Stimulated activated CD8-positive, alpha-beta memory T cell treated with anti-CD3 and anti-CD28 coated beads, Interleukin-4, amount 100 ng/mL, for 24 hours (primary cell): Measurements from ENCODE around the gene GLCE.
"Not testable (repeated sequence)": the region's sequence is repeated elsewhere in the genome, so short reads cannot be mapped to it uniquely, and the experiment has no call there.

ENCODE experiments used
- DNase-seq: peaks from one replicate; pipeline ENCODE4 v3.0.0-alpha.2; 2020; ENCODE audit warnings: low read depth

GLCE gene

DNA sequence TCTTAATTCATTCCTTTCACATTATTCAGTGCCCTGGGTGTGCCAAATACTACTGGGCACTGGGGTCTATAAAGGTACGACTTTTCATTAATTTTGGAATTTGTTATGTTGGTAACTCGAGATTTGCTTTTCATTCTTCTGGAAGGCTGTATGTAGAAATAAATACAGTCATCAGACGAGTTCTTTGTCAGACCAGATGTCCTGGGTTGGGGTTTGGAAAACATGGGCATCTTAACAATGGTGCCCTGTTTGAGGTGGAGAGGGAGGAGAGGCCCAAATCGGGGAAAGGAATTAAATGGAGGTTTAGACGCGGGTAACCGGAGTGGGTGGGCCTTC is 662 bp upstream of the GLCE start:
- no peak for DNase-seq

DNA sequence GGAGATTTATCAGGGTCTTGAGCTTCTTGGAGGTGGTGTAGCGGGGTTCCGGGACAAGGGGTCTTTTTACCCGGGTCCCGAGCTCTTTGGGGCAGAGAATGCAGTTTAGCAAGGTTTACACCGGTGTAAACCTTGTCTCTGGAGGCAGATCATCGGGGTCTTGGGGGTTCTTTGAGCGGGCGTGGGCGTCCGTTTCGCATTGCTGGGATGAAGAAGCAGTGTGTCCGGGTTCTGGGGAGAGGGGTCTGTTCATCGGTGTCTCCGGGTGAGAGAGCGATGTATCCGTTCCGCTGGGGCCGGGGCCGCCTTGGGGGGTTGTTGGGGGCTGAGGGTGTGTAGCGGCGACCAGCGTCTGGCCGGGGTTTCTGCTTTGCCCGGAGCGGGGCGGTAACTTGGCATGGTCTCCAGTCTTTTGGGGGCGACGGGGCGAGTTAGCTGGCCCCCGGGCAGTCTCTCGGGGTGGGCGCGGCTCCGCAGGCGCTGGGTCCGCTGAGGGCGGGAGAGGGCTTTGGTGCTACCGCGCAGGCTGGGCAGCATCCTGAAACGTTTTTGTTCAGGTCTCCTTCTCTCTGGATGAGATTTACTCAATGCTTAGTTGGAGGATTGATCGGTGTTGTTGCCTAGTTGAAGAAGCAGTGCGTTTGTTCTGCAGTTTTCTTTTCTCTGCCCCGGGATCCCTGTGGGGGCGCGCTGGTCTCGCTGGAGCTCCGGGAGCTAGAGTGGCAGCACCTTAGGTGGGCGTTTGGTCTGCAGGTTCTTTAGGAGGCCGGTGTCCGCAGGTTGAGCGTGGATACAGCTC is 843 bp downstream of the GLCE start:
- DNase-seq = no peak

DNA sequence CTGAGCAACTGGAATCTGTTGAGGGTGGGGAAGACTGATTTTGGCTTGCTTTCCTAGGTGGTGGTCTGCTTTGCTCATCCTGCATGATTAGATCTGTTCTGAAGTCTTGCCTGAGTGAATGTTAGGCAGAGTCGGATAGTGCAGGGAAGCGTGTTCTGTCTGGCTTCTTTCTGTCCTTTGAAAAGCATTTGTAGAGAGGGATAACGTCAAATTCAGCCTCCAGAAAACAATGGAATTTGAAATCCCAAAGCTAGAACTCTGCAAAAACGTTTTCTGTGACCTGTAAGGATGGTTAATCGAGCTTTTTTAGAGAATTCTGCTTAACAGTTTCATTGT is 1.4 kb downstream of the GLCE start:
- DNase-seq = no peak

DNA sequence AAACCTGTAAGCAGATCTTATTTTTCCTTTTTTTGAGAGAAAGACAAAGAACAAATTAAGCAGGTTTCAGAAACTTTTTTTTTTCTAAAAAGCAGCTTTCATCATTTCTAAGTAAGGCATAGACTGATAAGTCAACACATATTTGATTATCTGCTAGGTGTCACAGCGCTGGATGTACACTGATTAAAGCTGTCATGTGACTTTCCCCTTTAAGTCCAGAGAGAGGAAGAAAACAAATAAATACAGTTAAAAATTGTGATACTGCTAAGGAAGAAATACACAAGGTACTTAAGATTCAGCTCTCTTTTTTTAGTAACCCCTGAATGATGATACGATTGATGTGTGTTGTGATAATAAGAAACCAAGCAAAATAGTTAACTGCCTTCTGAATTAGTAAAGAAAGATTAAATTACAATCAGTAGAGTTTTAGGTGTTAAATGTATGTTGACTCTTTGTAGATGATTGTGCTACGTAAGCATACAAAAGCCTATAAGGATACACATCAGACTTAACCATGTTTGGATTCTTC is 2.8 kb downstream of the GLCE start:
- DNase-seq = no peak

DNA sequence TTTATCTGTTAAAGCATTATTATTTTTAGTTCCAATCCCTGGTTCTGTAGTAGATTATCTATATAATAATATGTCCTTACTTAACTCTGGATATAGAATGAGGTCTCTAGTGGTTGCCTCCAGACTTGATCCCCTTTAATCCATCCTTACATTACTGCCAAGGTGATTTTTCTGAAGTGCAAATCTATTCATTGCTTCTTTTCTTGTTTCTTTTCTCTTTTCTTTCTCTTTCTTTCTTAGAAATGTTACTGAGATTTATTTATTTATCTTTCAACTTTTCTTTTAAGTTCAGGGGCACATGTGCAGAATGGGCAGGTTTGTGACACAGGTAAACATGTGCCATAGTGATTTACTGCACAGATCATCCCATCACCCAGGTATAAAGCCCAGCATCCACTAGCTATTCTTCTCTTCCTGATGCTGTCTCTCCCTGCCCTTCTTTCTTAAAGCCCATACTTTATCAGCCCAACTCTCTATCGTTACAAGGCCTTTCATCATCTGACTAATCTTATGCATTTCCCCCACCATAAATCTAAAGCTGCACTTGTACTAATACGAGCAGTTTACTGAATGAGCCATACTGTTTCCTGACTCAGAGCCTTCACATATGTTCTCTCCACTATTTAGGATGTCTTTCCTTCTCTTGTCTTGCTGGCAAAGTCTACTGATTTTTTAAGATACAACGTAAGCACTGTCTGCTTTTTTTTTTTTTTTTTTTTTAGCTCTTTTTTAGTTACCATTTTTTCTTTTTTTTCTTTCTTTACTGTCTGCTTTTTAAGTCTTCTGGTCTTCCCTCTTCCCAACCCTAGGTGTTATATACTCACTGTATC is 4.6 kb downstream of the GLCE start:
- DNase-seq = no peak

DNA sequence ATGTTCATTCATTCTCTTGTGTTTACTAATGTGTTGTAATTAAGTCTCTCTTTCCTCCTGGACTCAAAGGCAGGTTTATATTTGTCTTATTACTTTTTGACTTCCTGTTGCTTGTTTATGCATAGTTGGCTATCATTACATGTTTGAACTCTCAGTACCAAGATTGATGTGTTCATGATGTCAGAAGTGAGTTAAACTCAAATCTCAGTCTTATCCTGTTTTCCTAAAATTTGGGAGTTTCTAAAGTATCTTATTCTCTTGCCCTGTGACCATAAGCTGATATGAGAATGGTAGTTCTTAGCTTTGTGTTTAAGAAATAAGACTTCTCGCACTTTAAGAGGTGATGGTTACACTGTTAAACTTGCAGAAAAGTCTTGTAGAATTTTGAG is 5.2 kb downstream of the GLCE start:
- no peak for DNase-seq

DNA sequence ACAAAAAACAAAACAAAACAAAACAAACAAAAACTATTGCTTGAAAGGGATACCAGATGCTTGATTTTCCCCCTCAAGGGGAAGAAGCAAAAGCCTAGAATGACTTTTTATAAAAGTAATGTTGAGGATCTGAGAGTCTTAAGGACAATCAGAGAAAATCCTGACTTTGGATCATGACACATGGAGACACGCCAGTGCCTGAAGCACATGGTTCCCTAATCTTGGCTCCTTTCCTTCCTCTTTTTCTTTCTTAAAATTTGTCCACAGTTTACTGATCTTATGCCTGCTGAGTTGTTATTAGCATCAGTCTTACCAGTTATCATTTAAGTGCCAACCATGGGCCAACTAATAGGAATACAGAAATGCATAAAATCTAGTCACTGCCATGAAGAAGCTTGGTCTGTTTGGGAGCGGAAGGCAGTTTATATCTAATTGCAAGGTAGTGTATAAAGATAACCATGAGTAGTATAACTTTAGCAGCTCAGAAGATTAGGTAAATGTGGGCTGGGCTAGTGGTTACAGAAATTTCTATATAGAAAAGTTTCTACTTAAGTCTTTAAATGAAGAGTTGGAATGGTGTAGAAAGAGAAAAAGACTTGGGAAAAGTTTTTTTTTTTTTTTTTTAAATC is 6.9 kb downstream of the GLCE start:
- DNase-seq = no peak

DNA sequence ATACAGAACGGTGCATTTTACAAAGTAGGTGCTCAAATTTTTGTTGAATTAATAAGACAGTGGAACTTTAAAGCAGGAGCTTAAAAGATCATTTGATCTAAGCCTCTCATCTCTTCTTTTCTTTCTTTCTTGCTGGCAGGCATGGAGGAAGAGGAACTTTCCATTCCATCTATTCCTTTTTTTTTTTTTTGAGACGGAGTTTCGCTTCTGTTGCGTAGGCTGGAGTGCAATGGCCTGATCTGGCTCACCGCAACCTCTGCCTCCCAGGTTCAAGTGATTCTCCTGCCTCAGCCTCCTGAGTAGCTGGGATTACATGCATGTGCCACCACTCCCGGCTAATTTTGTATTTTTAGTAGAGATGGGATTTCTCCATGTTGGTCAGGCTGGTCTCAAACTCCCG is 7.9 kb downstream of the GLCE start:
- DNase-seq = not testable (repeated sequence)

DNA sequence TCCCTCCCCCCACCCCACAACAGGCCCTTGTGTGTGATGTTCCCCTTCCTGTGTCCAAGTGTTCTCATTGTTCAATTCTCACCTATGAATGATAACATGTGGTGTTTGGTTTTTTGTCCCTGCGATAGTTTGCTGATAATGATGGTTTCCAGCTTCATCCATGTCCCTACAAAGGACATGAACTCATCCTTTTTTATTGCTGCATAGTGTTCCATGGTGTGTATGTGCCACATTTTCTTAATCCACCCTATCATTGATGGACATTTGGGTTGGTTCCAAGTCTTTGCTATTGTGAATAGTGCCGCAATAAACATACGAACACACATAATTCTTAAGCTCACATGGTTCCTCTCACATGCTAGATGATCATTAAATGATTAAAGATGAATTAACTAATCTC is 9.1 kb downstream of the GLCE start:
- DNase-seq = not testable (repeated sequence)

DNA sequence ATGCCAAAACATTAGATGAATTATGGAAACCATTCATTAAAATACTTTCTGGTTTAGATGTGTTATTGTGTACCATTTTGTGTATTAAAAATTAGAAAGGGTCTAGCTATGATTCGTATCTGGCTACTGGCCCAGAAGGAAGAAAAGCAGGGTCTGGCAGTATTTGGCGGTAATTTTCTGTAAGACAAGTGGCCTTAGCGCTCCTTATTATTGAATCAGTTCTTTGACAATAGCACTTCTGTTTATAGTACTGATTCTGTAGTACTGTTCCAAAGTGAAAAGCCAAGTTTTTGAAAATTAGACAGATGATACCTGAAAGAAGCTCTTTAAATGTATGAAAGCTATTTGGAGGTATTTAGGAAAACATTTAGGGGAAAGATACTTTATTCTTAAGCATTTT is 10.2 kb downstream of the GLCE start:
- DNase-seq = no peak

DNA sequence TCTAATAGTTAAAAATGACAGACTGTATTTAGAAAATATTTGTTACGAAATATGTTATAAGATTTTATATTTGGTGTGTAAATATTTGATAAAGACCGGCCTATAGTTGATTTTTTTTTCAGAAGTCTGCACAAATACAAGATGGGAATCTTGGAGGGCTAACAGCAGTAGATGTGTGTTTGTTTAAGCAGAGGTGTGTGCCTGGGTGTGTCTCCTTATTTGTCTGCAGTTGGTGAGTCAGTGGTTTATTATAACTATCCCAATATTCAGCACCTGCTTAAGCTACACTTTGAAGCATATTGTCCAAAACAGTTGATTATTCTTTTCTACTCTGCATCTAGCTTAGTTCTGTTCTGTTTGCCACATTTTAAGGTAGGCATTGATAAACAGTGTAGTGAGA is 12.4 kb downstream of the GLCE start:
- no peak for DNase-seq

DNA sequence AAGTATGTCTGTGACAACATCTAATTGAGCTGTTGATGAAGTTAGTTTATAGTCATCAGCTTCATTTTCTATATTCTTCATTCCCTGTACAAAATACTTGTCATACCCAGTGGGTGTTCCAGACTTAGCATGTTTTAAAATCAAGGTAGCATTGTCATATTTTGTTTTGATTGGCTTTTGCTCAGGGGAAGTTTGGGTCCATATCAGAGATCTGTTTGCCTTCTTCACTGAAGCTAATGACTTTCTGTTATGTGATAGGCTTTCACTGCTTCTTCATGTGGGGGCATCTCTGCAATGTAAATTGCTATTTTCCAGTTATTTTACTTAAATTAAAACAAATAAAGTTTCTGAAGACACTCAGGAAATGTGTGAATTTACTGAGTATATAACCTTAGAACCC is 15.1 kb downstream of the GLCE start:
- DNase-seq = no peak

DNA sequence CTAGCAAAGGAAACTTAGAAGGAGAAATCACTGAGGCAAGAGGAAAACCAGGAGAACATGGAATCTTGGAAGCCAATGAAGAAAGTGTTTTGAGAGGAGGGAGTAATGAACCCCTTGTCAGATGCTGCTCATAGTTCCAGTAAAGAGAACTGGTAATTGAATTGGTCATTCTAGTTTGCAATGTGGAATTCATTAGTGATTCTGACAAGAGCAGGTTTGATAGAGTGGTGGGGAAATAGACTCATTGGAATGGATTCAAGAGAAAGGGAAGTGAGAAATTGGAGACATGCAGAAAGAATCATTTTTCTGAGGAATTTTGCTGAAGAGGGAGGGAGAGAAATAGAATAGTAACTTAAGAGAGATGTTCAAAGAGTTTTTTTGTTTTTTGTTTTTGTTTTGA is 21.0 kb downstream of the GLCE start:
- DNase-seq = no peak

DNA sequence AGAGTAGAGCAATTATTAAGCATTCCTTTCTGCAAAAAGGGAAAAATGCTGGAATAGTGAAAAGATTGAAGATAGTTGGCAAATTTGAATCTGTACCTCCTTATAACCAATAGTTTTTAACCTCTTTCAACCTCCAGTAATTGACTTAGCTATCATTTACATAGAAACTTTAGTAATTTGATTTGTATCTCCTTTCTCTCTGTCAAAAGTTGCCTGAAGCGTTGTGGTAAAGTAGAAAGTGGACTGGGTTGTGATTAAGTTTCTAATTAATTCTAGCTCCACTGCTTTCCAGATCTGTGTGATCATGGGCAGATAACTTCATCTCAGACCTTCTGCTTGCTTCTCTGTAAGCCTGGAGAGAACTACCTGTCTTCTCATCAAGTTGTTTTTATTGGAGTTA is 24.8 kb downstream of the GLCE start:
- no peak for DNase-seq

DNA sequence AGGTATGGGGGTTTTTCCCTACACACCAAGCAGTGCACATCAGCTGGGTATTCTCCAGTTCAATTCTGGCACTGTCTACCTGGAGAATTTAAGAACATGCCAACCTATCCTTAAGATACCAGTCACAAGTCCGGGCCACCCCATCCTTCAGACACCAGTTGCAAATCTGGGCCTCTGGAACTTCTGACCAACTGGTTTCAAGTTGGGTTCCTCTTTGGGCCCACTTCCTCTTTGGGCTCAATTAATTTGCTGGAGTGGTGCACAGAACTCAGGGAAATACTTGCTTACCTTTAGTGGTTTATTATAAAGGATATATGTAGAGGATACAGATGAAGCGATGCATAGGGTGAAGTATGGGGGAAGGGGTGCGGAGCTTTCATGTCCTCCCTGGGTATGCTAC is 25.3 kb downstream of the GLCE start:
- no peak for DNase-seq

DNA sequence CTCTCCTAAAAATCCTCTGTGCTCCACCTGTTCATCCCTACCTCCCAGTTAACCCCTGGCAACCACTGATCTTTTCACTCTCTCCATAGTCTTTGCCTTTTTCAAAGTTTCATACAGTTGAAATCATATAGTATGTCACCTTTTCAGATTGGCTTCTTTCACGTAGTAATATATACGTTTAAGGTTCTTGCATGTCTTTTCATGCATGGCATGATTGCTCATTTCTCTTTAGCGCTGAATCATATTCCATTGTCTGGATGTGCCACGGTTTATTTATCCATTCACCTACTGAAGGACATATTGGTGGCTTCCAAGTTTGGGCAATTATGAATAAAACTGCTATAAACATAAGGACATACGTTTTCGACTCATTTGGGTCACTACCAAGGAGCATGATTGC is 28.7 kb downstream of the GLCE start:
- DNase-seq = no peak

DNA sequence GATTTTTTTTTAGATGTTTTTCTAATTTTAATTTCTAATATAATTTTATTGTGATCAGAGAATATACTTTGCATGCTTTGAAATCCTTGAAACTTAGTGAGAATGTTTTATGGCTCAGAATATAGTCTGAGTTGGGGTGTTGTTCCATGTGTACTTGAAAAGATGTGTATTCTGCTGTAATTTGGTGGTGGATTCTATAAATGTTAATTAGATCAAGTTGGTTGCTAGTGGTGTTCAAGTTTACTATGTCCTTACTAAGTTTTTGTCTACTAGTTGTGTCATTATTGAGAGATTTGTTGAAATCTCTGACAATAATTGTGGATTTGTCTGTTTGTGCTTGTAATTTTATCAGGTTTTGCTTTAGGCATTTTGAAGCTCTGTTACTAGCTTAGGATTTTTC is 29.7 kb downstream of the GLCE start:
- DNase-seq = no peak

DNA sequence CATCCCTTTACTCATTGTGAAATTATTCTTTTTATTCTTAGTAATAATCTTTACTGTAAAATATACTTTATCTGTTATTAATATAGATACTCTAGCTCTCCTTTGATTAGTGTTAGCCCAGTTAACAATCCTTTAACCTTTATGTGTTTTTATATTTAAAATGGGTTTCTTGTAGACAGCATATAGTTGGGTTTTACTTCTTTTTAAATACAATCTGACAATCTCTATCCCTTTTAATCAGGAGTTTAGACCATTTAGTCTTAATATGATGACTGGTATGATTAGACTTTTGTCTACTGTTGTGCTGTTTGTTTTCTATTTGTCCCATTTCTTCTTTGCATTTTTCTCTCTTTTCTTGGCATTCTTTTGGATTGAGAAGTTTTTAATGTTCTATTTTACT is 30.1 kb downstream of the GLCE start:
- no peak for DNase-seq

DNA sequence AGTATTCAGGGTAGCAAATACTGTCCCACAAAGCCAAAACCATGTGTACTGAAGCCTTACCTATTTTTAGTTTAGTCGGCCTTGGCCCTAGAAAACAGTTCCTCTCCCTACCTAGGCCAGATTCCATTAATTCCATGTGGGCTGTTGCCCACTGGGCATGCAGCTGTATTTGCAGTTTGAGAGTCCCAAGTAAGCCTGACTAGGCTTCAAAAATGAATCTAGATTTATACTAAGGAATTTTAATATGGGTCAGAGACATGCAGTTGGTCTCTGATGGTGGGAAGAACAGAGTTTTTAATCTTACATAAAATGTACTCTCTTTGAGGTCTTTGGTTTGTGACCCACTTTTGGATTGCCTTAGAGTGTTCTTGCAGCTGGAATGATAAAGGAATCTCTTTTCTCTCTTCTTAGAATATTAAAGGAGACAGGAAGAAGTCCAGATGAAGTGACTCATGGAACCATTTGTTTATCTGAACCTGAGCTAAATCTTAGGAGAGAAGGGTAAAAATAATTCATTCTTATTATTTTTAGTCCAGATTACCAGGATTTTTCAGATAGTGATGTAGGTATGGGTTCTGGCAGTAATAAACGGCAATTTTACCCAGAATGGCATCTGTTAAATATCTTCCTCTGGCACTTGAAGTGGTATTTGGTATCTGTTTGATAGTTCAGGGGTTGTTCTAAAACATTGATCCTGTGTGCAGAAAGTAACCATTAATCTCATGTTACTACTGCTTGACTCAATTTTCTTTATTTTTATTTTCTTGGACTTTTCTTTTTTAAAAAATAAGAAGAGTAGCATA is 33.8 kb downstream of the GLCE start:
- no peak for DNase-seq

DNA sequence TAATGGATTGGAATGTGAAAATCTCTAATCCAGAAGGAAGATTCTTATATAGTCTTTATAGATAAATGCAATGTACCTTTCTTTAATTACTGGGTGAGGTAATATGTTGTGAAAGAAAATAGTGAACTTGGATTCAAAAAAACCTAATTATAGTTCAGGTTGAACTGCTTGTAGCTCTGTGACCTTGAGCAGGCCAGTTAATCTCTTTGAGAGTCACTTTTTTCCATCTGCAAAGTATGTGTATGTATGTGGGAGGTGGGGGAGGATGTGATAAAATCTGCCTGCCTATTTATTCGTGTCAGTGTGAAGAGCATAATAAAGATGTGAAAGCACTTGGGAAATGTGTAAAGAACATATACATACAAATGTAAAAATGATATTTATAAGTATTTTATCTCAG is 34.4 kb downstream of the GLCE start:
- no peak for DNase-seq

DNA sequence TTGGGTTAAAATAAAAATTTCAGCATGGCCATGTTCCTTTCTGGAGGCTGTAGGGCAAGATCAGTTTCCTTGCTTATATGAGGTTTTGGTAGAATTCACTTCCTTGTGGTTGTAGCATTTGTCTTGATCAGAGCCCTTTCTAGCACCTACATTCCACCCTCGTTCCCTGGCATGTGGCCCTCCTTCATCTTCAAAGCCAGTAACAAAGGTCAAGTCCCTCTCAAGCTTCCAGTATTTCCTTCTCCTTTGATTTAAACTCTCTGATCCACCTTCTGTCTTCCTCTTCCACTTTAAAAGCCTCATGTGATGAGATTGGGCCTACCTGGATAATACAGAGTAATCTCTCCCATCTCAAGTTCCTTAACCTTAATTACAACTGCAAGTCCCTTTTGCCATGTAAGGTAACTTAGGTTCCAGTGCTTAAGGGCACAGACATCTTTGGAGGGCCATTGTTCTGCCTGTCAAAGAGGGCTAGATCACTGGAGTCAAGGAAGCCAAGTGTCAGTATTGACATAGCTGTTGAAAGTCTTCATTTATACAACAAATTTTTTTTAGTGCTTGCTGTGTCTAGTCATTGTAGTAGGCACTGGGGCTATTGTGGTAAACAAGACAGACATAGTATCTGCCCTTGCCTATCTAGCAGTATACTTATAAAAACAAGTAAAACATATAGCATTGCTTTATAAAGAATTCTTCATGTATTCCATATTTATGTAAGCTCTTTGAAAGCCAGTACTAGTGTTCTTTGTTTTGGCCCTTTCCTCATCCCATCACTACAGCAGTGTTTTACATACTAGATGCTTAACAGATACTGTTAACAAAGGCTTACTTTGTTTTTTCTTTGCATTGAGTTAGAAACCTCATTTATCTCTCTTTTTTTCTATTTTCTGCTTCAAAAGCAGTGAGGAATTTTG is 40.7 kb downstream of the GLCE start:
- DNase-seq = no peak
